HUES48 (cell line): Measurements from ENCODE around the gene GLIS1.

Experiments
- H3K27ac ChIP-seq: one replicate; pipeline ENCODE4 v1.7.0; 2013; ENCODE audit warnings: low read depth, low read length, inconsistent platforms
- H3K27me3 ChIP-seq: 2 replicates; pipeline ENCODE4 v1.6.1; 2013; ENCODE audit warnings: mild to moderate bottlenecking, low read length; ENCODE audit not compliant: control insufficient read depth, insufficient read depth
- H3K36me3 ChIP-seq: 2 replicates; pipeline ENCODE4 v1.6.1; 2013; ENCODE audit warnings: low read length; ENCODE audit not compliant: control insufficient read depth, insufficient read depth
- H3K4me1 ChIP-seq: 2 replicates; pipeline ENCODE4 v1.6.1; 2013; ENCODE audit warnings: mild to moderate bottlenecking, low read length; ENCODE audit not compliant: control insufficient read depth, insufficient read depth
- H3K4me3 ChIP-seq: 2 replicates; pipeline ENCODE4 v1.5.1; 2013; ENCODE audit warnings: mild to moderate bottlenecking, low read depth, low read length
- H3K9ac ChIP-seq: 2 replicates; pipeline ENCODE4 v1.6.1; 2013; ENCODE audit warnings: mild to moderate bottlenecking, low read depth, low read length, moderate library complexity
- H3K9me3 ChIP-seq: 2 replicates; pipeline ENCODE4 v1.6.1; 2013; ENCODE audit warnings: low read length; ENCODE audit not compliant: control insufficient read depth, insufficient read depth

The GLIS1 gene

DNA sequence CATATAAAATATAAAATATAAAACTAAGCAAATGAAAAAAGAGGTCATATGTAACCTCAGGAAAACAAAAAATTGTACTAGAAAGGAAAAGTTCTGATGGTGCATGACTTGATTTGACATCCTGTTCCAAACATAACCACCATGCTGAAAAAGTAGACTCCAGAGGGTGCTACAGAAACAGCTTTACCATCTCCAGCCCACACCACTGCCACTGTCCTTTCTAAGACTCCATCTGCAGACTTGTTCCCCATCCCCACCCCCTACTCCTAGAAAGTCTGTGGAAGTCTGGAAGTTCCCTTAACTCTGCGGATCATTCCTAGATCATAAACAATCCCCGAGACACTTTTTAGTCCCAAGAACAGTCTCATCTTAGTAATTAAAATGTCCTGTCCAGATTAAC is 20.5 kb downstream of the GLIS1 start:
- Histone ChIP-seq H3K9me3 (no peaks in the 10 kb centered on the region), H3K27me3 (no peaks in the 10 kb centered on the region), H3K27ac (no peak overlapping the region), H3K9ac (no peak overlapping the region), H3K36me3 (no peaks in the 10 kb centered on the region), H3K4me1 (peaks cover 5% of the 10 kb centered on the region; the same call in 1 of the 2 replicates), H3K4me3 (no peak overlapping the region)

DNA sequence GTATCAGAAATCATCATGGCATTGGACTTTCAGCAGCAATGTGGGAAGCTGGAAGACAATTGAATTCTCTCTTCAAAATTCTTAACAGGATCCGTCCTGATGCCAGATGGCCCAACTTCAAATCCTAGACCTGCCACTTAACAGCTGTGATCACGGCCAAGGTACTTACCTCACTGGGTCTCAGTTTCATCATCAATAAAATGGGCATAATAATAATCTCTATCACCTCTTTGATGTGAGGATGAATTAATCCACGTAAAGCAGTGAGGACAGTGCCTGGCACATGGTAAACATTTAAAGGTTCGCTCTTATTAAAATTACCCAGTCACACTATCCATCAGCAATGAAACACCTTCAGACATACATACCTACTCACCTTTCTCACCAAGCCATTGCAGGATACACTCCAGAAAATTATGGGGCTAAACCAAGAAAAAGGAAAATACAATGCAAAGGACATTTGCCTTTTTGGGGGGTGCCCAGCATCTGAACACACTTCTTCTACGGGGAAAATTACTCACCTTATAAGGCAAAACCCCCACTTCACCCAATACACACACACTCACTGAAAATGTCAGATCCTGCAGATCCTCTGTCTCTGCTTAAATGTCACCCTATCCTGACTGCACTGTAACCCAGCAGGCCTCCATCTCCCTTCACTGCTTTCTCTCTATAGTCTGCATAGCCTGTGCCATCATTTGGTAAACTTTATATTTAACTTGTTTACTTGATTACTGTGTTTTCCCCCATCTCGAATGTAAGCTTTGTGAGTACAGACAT is 21.7 kb downstream of the GLIS1 start:
- H3K27ac ChIP-seq: no peak overlapping the region
- no peaks in the 10 kb centered on the region for H3K36me3 ChIP-seq

DNA sequence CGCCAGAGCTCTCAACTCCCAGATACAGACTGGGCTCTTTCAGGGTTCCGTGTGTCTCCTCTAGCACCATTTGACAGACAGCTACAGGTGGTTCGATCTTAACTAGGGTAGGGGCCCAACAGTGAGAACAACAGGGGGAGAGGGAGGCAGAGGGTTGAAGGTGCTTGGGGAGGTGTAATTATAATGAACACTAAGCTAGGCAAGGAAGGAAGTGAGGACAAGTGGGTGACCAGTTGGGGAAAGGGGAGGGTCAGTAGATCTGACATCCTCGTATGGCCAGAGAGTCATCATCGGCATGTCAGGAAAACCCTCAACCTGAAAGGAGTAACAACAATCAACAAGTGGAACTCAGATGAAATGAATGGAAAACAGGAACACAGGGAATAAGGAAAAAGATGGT is 22.8 kb downstream of the GLIS1 start:
- H3K27me3 ChIP-seq: no peaks in the 10 kb centered on the region
- H3K9me3 ChIP-seq: no peaks in the 10 kb centered on the region
- H3K4me3 ChIP-seq: no peak overlapping the region
- no peak overlapping the region for H3K27ac ChIP-seq
- H3K9ac ChIP-seq: no peak overlapping the region
- no peaks in the 10 kb centered on the region for H3K36me3 ChIP-seq
- peaks cover 5% of the 10 kb centered on the region; the same call in 1 of the 2 replicates for H3K4me1 ChIP-seq

More for the DNA sequence above, 21.7 kb downstream of the GLIS1 start:
- H3K27me3 ChIP-seq: no peaks in the 10 kb centered on the region
- no peak overlapping the region for H3K9ac ChIP-seq
- no peak overlapping the region for H3K4me3 ChIP-seq
- no peaks in the 10 kb centered on the region for H3K9me3 ChIP-seq
- peaks cover 5% of the 10 kb centered on the region; the same call in 1 of the 2 replicates for H3K4me1 ChIP-seq

- no peak overlapping the region for H3K9ac ChIP-seq
- no peaks in the 10 kb centered on the region for H3K36me3 ChIP-seq
- H3K27me3 ChIP-seq: no peaks in the 10 kb centered on the region
- no peak overlapping the region for H3K4me3 ChIP-seq
- peaks cover 5% of the 10 kb centered on the region; the same call in 1 of the 2 replicates for H3K4me1 ChIP-seq
- no peaks in the 10 kb centered on the region for H3K9me3 ChIP-seq
- H3K27ac ChIP-seq: no peak overlapping the region
These were observed 23.5 kb downstream of the GLIS1 start for GRCh38 chr1:53715478-53715877.

GRCh38 chr1:53712276-53712675 is 26.7 kb downstream of the GLIS1 start:
- H3K4me3 ChIP-seq: no peak overlapping the region
- no peak overlapping the region for H3K9ac ChIP-seq
- no peaks in the 10 kb centered on the region for H3K9me3 ChIP-seq
- no peaks in the 10 kb centered on the region for H3K27me3 ChIP-seq
- H3K4me1 ChIP-seq: peaks cover 5% of the 10 kb centered on the region; the same call in 1 of the 2 replicates
- no peak overlapping the region for H3K27ac ChIP-seq
- no peaks in the 10 kb centered on the region for H3K36me3 ChIP-seq

DNA sequence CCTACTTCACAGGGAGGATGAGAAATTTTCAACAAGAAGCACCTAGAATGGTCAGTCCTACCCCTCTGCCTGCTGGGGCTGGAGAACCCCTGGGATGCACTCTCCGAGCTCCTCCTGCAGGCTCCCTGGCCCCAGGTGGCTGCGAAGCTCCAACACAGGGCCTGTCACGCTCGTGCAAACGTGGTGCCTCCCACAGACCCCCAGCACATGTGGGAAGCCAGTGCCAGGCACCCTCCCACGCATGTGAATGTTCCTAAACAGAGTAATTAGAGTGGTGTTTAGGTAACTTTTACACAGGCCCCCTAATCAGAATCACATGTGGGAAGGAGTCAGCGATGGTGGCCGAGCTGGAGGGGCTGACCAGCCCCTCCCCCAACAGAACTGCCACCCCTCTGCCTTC is 28.4 kb downstream of the GLIS1 start:
- Histone ChIP-seq H3K27me3 (no peaks in the 10 kb centered on the region), H3K27ac (no peak overlapping the region), H3K4me1 (peaks cover 17% of the 10 kb centered on the region), H3K9me3 (no peaks in the 10 kb centered on the region), H3K4me3 (no peak overlapping the region), H3K9ac (no peak overlapping the region), H3K36me3 (no peaks in the 10 kb centered on the region)

GRCh38 chr1:53708687-53709086 is 30.3 kb downstream of the GLIS1 start:
- Histone ChIP-seq H3K9me3 (no peaks in the 10 kb centered on the region), H3K9ac (no peak overlapping the region), H3K27me3 (no peaks in the 10 kb centered on the region), H3K4me1 (peaks cover 34% of the 10 kb centered on the region), H3K4me3 (no peak overlapping the region), H3K36me3 (no peaks in the 10 kb centered on the region), H3K27ac (no peak overlapping the region)

GRCh38 chr1:53706356-53706755 is 32.6 kb downstream of the GLIS1 start:
- no peak overlapping the region for H3K27ac ChIP-seq
- H3K27me3 ChIP-seq: no peaks in the 10 kb centered on the region
- peaks cover 40% of the 10 kb centered on the region for H3K4me1 ChIP-seq
- no peaks in the 10 kb centered on the region for H3K36me3 ChIP-seq
- no peak overlapping the region for H3K4me3 ChIP-seq
- H3K9ac ChIP-seq: no peak overlapping the region
- no peaks in the 10 kb centered on the region for H3K9me3 ChIP-seq

DNA sequence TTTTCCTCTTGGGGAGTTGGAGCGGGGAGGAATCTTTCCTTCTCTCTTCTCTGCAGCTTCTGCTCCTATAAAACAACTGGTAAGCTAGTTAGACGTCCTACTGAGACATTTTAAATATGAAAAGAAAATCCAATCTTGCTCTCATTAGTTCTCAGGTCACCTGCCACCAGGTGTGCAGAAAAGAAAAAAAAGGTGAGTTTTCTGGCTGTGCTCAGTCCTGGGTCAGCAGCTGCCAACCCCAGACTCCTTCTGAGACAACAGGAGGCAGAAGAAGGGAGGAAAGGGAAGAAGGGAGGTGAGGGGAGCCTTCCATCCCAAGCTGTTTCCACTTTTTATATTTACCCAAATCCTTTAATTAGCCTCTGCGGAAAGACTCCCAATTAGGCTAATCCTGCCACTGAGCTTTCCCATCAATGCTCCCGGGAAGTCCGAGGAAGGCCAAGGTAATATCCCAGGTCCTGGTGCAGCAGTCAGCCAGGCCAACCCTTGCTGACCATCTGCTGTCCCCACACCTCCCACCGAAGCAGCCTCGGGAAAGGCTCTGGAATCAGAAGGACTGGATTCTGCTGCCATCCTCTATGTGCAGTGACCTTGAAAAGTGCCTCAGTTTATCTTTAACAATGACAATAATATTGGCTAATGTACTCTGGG is 33.4 kb downstream of the GLIS1 start:
- Histone ChIP-seq H3K9ac (no peak overlapping the region), H3K9me3 (no peaks in the 10 kb centered on the region), H3K27ac (peak overlapping the region; percentile 33), H3K4me3 (peak overlapping the region; percentile 31), H3K36me3 (no peaks in the 10 kb centered on the region), H3K4me1 (peaks cover 40% of the 10 kb centered on the region), H3K27me3 (no peaks in the 10 kb centered on the region)

DNA sequence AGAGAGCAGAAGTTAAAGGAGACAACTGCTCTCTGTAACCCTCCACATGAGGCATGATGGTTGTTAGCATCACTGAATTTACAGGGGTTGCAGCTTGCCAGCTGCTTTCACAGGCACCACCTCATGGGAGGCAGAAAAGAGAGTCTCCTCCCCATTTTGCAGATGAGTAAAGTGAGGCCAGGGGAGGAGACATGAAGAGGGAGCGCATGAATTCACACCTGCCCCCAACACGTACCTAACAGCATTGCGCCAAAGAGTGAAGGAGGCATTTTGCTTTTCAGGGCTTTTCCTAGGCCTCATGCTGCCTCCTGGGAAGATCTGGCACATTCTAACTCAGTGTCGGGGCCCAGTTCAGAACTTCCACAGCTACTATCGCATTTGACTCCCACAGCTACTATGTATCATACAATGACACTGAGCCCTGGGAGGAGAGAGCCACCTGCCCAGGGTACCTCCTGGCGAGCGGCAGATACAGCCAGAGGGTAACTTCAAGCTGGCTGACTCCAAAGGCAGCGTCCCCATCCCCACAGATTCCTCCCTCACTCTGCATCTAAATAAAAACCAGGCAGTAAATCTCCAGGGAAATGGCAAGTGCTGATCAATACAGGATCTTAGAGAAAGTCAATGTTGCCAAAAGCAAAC is 34.0 kb downstream of the GLIS1 start:
- Histone ChIP-seq H3K27me3 (no peaks in the 10 kb centered on the region), H3K27ac (peak overlapping the region; percentile 33), H3K4me3 (peak overlapping the region; percentile 31)

DNA sequence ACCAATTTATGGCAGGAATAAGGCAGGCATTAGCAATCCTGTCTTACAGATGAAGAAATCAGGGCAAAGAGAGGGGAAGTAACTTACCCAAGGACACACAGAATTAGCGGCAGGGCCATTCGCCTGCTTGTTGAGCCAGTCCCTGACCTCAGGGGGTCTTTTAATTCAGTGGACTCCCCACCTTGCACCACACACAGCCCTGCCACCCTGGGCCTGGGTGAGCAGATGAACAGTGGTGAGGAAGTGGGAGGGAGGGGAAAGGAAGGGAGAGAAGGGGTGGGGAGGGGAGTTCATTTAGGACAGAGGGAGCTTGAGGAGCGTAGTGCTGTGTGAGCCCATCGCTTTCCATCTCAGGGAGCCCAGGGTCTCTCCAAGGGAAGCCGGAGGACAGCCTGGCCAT is 34.7 kb downstream of the GLIS1 start:
- Histone ChIP-seq H3K27me3 (no peaks in the 10 kb centered on the region), H3K4me3 (no peak overlapping the region), H3K36me3 (no peaks in the 10 kb centered on the region), H3K9ac (no peak overlapping the region), H3K27ac (peak overlapping the region; percentile 33), H3K9me3 (no peaks in the 10 kb centered on the region), H3K4me1 (peaks cover 40% of the 10 kb centered on the region)

More for the DNA sequence above, 34.0 kb downstream of the GLIS1 start:
- Histone ChIP-seq H3K4me1 (peaks cover 40% of the 10 kb centered on the region), H3K36me3 (no peaks in the 10 kb centered on the region), H3K9me3 (no peaks in the 10 kb centered on the region), H3K9ac (no peak overlapping the region)
